T1000 (cell line): Measurements from ENCODE around the gene CYB561D1.

Source experiments
- DNase-seq: peaks from one replicate; lab custom pipeline; 2025; ENCODE audit warnings: mixed read lengths; lab: John Stamatoyannopoulos, UW

Gene CYB561D1

GRCh38 chr1:109501644-109502363, 7.9 kb downstream of the CYB561D1 start:
- DNase-seq, result no peak

GRCh38 chr1:109502364-109502851, 8.5 kb downstream of the CYB561D1 start:
- no peak for DNase-seq

- DNase-seq, result no peak
Measured at GRCh38 chr1:109503935-109504334, 10.0 kb downstream of the CYB561D1 start.

GRCh38 chr1:109504974-109505373, 11.1 kb downstream of the CYB561D1 start:
- DNase-seq, result no peak

- no peak for DNase-seq
Measured at GRCh38 chr1:109508001-109508872, 14.3 kb downstream of the CYB561D1 start.

- no peak for DNase-seq
Measured at GRCh38 chr1:109508873-109509175, 14.9 kb downstream of the CYB561D1 start.

- DNase-seq, result no peak
Measured at GRCh38 chr1:109509176-109510134, 15.6 kb downstream of the CYB561D1 start, which contains the start of gene AMIGO1. Gene AMIGO1, minus strand, starts transcription at chr1:109509727. Its CDS starts 815 bp downstream, at chr1:109508912.

- no peak for DNase-seq
Measured at GRCh38 chr1:109513110-109513710, 19.3 kb downstream of the CYB561D1 start.

- no peak for DNase-seq
Measured at GRCh38 chr1:109514846-109515245, 21.0 kb downstream of the CYB561D1 start.

- no peak for DNase-seq
Measured at GRCh38 chr1:109516872-109517271, 23.0 kb downstream of the CYB561D1 start.

- no peak for DNase-seq
Measured at GRCh38 chr1:109517337-109517736, 23.4 kb downstream of the CYB561D1 start.

GRCh38 chr1:109521002-109521951, 27.4 kb downstream of the CYB561D1 start:
- DNase-seq, result no peak

GRCh38 chr1:109522026-109522425, 28.1 kb downstream of the CYB561D1 start:
- DNase-seq, result no peak

- no peak for DNase-seq
Measured at GRCh38 chr1:109523706-109524105, 29.8 kb downstream of the CYB561D1 start.

GRCh38 chr1:109527098-109527811, 33.4 kb downstream of the CYB561D1 start:
- DNase-seq, result no peak

GRCh38 chr1:109527846-109528695, 34.2 kb downstream of the CYB561D1 start:
- no peak for DNase-seq

- no peak for DNase-seq
Measured at GRCh38 chr1:109528712-109529111, 34.8 kb downstream of the CYB561D1 start.

GRCh38 chr1:109529881-109530456, 36.1 kb downstream of the CYB561D1 start:
- DNase-seq, result no peak
